Panc1 (cell line): Measurements from ENCODE around the gene SLC27A3. TPM values are rescaled to one million over a fixed set of nuclear protein-coding genes. Genes with fewer than 3 reads are reported as not detected.

Experiments used
- ATAC-seq: fragments of 200-7000 bp; cut with Tn5 transposase; 2 replicates; pipeline ENCODE4 v1.9.1; 2020; ENCODE audit warnings: mild to moderate bottlenecking, moderate library complexity
- BruUV-seq: library from RNA; stranded (reverse); fragments of 400-500 nt; replicated peaks from 2 replicates; lab custom pipeline; 2021; lab: Mats Ljungman, UMichigan
- CTCF ChIA-PET: fragments of 300-600 bp; sonication (Branson Sonifier 250); formaldehyde crosslinking; loops from one replicate; lab custom pipeline; 2022; ENCODE audit warnings: antibody characterized with exemption; lab: Charles Lee
- POLR2A ChIA-PET: fragments of 300-600 bp; sonication (Branson Sonifier 250); formaldehyde crosslinking; loops from one replicate; lab custom pipeline; 2022; ENCODE audit warnings: antibody characterized with exemption; lab: Charles Lee
- DNase-seq: peaks from one replicate; pipeline ENCODE4 v3.0.0-alpha.2; 2010; ENCODE audit warnings: low read depth, low spot score
- H3K27ac ChIP-seq: 2 replicates; pipeline ENCODE4 v1.5.1; 2011; ENCODE audit warnings: mild to moderate bottlenecking, low read length, inconsistent platforms
- H3K27me3 ChIP-seq: fragments of 200-500 bp; sonication (Bioruptor generic); 2 replicates; pipeline ENCODE4 v1.6.0; 2014; ENCODE audit warnings: low read length, inconsistent platforms; ENCODE audit not compliant: control insufficient read depth, insufficient read depth
- H3K36me3 ChIP-seq: fragments of 200-500 bp; sonication (Bioruptor generic); 2 replicates; pipeline ENCODE4 v1.5.1; 2014; ENCODE audit warnings: inconsistent platforms, mild to moderate bottlenecking, low read length, moderate library complexity; ENCODE audit not compliant: control insufficient read depth, insufficient read depth
- H3K4me1 ChIP-seq: 2 replicates; pipeline ENCODE4 v1.5.1; 2011; ENCODE audit warnings: inconsistent platforms, mild to moderate bottlenecking, low read length, moderate library complexity; ENCODE audit not compliant: control insufficient read depth, insufficient read depth
- H3K4me3 ChIP-seq, 2 experiments: 2 replicates each; pipeline ENCODE4 v1.5.1; 2011 to 2012; ENCODE audit warnings: low read depth in 2 of 2, low read length in 2 of 2, mild to moderate bottlenecking in 2 of 2, inconsistent platforms in 1 of 2, moderate library complexity in 1 of 2
- H3K9me3 ChIP-seq: fragments of 200-500 bp; sonication (Bioruptor generic); 2 replicates; pipeline ENCODE4 v1.5.1; 2014; ENCODE audit warnings: low read depth, mild to moderate bottlenecking, inconsistent platforms, low read length, moderate library complexity; ENCODE audit not compliant: control insufficient read depth, insufficient read depth
- CTCF ChIP-seq: fragments of 450-650 bp; IDR thresholded peaks from 2 replicates; pipeline ENCODE4 v1.5.1; 2017; ENCODE audit warnings: mild to moderate bottlenecking
- POLR2AphosphoS5 ChIP-seq: IDR thresholded peaks from 2 replicates; pipeline ENCODE4 v1.6.1; 2012; ENCODE audit warnings: mild to moderate bottlenecking, low read depth, low read length, moderate library complexity
- REST ChIP-seq, 2 experiments: IDR thresholded peaks; 2 replicates each; pipeline ENCODE4 v1.6.1; 2011 to 2012; ENCODE audit warnings: low read depth in 2 of 2, control low read depth in 1 of 2, low read length in 1 of 2, mild to moderate bottlenecking in 1 of 2, moderate library complexity in 1 of 2; ENCODE audit not compliant: insufficient read depth in 1 of 2
- SIN3A ChIP-seq: IDR thresholded peaks from 2 replicates; pipeline ENCODE4 v1.6.1; 2012; ENCODE audit warnings: low read depth, mild to moderate bottlenecking, low read length, moderate library complexity, borderline replicate concordance; ENCODE audit not compliant: insufficient read depth
- TCF7L2 ChIP-seq: IDR thresholded peaks from 2 replicates; pipeline ENCODE4 v1.6.1; 2011; ENCODE audit warnings: mild to moderate bottlenecking, low read depth, low read length, inconsistent platforms
- in situ Hi-C: cut with HindIII; loops from 2 replicates; pipeline ENCODE4 v1.10.0; 2016; ENCODE audit warnings: low sequenced_read_pairs, low pct_unique_long_range_greater_than_20kb
- intact Hi-C: fragments of 100-400 bp; cut with micrococcal nuclease; formaldehyde crosslinking; loops from one replicate; pipeline ENCODE4 v1.10.0; 2022; ENCODE audit not compliant: unreplicated experiment
- total RNA-seq: library from RNA; stranded (reverse); gene quantifications from one replicate; pipeline ENCODE4 v1.2.1, GENCODE V29; 2021; ENCODE audit not compliant: unreplicated experiment

SLC27A3 gene
- total RNA-seq, 1 experiment from 2014 or later = 8.0 TPM

- ChIA-PET POLR2A (no interaction called here), CTCF (no interaction called here)
- in situ Hi-C loops = no loop called here
- Histone ChIP-seq H3K4me3 (no peak overlapping the region), H3K27ac (no peak overlapping the region), H3K9me3 (no peaks in the 10 kb centered on the region), H3K36me3 (no peaks in the 10 kb centered on the region; the same call in none of the 2 replicates), H3K4me1 (no peaks in the 10 kb centered on the region), H3K27me3 (no peaks in the 10 kb centered on the region)
- intact Hi-C loops = no loop called here
- BruUV-seq = no TSS peak
- TF ChIP-seq SIN3A = no peak
- ATAC-seq (no peak), DNase-seq (no peak)
Measured at GRCh38 chr1:153742411-153743142, 32.6 kb upstream of the SLC27A3 start.

DNA sequence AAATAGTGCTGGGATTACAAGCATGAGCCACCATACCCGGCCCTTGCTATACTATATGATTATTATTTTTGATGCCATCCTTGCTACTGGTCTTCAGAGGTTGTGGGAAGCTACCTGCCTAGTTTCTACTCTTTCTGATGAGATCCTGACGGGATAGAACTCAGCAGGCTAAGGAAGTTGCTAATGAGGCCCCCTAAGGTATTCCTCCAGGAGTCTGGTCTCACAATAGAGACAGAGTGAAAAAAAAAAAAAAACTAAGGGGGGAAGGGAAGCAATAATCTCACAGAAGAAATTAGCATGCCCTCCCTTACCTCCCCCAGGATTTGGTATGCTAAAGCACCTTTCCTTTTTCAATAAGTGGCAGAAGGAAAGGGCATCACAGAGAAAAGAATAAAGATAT is 29.8 kb upstream of the SLC27A3 start:
- no peak for ATAC-seq
- intact Hi-C loops = no loop called here
- TF ChIP-seq SIN3A = no peak
- no peak for TF ChIP-seq POLR2AphosphoS5
- no peak for TF ChIP-seq CTCF
- no peak for TF ChIP-seq REST (IDR thresholded peaks at IDR 0.05; ENCODE audit: insufficient read depth in 1 of 2, low read depth in 2 of 2, low read length in 1 of 2)
- no peak for TF ChIP-seq TCF7L2
- H3K9me3 ChIP-seq = no peaks in the 10 kb centered on the region
- no peaks in the 10 kb centered on the region for H3K4me1 ChIP-seq
- H3K36me3 ChIP-seq = peaks cover 10% of the 10 kb centered on the region
- no peaks in the 10 kb centered on the region for H3K27me3 ChIP-seq
- H3K27ac ChIP-seq = no peak overlapping the region
- CTCF ChIA-PET = no interaction called here
- in situ Hi-C loops = no loop called here
- DNase-seq = no peak
- POLR2A ChIA-PET = no interaction called here
- H3K4me3 ChIP-seq = no peak overlapping the region
- BruUV-seq = no TSS peak

GRCh38 chr1:153746174-153746573 is 29.0 kb upstream of the SLC27A3 start:
- ATAC-seq = no peak
- no TSS peak for BruUV-seq
- CTCF ChIA-PET = no interaction called here
- peaks cover 17% of the 10 kb centered on the region for H3K36me3 ChIP-seq
- POLR2A ChIA-PET = no interaction called here
- no peak overlapping the region for H3K27ac ChIP-seq
- no peaks in the 10 kb centered on the region for H3K27me3 ChIP-seq
- intact Hi-C loops = no loop called here
- DNase-seq = no peak
- H3K4me1 ChIP-seq = no peaks in the 10 kb centered on the region
- no peaks in the 10 kb centered on the region for H3K9me3 ChIP-seq
- TF ChIP-seq SIN3A (no peak), POLR2AphosphoS5 (no peak), CTCF (no peak), TCF7L2 (no peak), REST (IDR thresholded peaks at IDR 0.05; ENCODE audit: insufficient read depth in 1 of 2, low read depth in 2 of 2, low read length in 1 of 2) (no peak)
- in situ Hi-C loops = no loop called here
- no peak overlapping the region for H3K4me3 ChIP-seq
